ENCODE data around the gene NUBPL.
A peak's percentile ranks its signal among the peaks of the same experiment; 100 is the strongest.
"Not testable (repeated sequence)": the region's sequence is repeated elsewhere in the genome, so short reads cannot be mapped to it uniquely, and the experiment has no call there.

Gene NUBPL

DNA sequence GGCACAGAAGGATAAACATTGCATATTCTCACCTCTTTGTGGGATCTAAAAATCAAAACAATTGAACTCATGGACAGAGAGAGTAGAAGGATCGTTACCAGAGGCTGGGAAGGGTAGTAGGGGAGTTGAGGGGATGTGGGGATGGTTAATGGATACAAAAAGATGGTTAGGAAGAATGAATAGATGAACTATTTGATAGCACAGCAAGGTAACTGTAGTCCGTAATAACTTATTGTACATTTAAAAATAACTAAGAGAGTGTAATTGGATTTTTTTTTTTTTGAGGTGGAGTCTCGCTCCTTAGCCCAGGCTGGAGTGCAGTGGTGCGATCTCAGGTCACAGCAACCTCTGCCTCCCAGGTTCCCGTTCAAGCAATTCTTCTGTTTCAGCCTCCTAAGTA, 52.0 kb downstream of the NUBPL start:
- TF ChIP-seq, protein P1, sequence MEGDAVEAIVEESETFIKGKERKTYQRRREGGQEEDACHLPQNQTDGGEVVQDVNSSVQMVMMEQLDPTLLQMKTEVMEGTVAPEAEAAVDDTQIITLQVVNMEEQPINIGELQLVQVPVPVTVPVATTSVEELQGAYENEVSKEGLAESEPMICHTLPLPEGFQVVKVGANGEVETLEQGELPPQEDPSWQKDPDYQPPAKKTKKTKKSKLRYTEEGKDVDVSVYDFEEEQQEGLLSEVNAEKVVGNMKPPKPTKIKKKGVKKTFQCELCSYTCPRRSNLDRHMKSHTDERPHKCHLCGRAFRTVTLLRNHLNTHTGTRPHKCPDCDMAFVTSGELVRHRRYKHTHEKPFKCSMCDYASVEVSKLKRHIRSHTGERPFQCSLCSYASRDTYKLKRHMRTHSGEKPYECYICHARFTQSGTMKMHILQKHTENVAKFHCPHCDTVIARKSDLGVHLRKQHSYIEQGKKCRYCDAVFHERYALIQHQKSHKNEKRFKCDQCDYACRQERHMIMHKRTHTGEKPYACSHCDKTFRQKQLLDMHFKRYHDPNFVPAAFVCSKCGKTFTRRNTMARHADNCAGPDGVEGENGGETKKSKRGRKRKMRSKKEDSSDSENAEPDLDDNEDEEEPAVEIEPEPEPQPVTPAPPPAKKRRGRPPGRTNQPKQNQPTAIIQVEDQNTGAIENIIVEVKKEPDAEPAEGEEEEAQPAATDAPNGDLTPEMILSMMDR (IDR thresholded peaks at IDR 0.05; ENCODE audit: low read depth, low read length, missing control alignments) = no peak
- no peak overlapping the region for H3K4me3 ChIP-seq (ENCODE audit: low read depth, low read length)
- DNase-seq (ENCODE audit: low read depth) = no peak

- not testable (repeated sequence) for H3K4me3 ChIP-seq (ENCODE audit: low read depth, low read length)
These were observed 57.7 kb downstream of the NUBPL start for GRCh38 chr14:31618884-31619283.

DNA sequence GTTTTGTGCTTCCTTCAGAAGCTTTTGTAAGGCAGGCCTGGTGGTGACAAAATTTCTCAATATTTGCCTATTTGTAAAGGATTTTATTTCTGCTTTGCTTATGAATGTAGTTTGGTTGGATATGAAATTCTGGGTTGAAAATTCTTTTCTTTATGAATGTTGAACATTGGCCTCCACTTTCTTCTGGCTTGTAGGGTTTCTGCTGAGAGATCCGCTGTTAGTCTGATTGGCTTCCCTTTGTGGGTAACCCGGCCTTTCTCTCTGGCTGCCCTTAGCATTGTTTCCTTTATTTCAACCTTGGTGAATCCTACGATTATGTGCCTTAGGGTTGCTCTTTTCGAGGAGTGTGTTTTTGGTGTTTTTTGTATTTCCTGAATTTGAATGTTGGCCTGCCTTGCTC, 58.2 kb downstream of the NUBPL start:
- H3K4me3 ChIP-seq (ENCODE audit: low read depth, low read length) = no peak overlapping the region
- no peak for DNase-seq (ENCODE audit: low read depth)
- TF ChIP-seq, protein P1 (IDR thresholded peaks at IDR 0.05; ENCODE audit: low read depth, low read length, missing control alignments) = no peak

More at GRCh38 chr14:31618884-31619283, 57.7 kb downstream of the NUBPL start:
- DNase-seq (ENCODE audit: low read depth) = not testable (repeated sequence)

DNA sequence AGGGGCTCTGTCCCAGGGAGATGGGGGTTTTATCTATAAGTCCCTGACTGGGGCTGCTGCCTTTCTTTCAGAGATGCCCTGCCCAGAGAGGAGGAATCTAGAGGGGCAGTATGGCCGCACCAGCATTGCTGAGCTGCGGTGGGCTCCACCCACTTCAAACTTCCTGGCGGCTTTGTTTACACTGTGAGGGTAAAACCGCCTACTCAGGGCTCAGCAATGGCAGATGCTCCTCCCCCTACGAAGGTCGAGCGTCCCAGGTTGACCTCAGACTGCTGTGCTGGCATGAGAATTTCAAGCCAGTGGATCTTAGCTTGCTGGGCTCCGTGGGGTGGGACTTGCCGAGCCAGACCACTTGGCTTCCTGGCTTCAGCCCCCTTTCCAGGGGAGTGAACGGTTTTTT, 59.7 kb downstream of the NUBPL start:
- H3K4me3 ChIP-seq (ENCODE audit: low read depth, low read length); DNase-seq (ENCODE audit: low read depth): not testable (repeated sequence)

DNA sequence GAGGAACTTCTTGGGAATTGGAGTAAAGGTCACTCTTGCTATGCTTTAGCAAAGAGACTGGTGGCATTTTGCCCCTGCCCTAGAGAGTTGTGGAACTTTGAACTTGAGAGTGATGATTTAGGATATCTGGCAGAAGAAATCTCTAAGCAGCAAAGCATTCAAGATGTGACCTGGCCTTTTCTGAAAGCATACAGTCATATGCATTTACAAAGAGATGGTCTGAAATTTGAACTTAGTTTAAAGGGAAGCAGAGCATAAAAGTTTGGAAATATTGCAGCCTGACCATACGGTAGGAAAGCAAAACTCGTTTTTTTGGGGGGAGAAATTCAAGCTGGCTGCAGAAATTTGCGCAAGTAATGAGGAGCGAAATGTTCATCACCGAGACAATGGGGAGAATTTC, 60.9 kb downstream of the NUBPL start:
- TF ChIP-seq, protein P1 (IDR thresholded peaks at IDR 0.05; ENCODE audit: low read depth, low read length, missing control alignments) = no peak
- no peak overlapping the region for H3K4me3 ChIP-seq (ENCODE audit: low read depth, low read length)
- no peak for DNase-seq (ENCODE audit: low read depth)

DNA sequence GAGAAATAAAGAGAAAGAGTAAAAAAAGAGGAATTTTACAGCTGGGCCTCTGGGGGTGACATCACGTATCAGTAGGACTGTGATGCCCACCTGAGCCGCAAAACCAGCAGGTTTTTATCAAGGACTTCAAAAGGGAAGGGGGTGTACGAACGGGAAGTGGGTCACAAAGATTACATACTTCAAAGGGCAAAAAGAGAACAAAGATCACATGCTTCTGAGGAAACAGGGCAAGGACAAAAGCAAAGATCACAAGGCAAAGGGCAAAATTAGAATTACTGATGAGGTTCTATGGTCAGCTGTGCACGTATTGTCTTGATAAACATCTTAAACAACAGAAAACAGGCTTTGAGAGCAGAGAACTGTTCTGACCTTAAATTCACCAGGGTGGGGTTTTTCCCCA, 91.7 kb downstream of the NUBPL start:
- DNase-seq (ENCODE audit: low read depth); H3K4me3 ChIP-seq (ENCODE audit: low read depth, low read length): not testable (repeated sequence)

DNA sequence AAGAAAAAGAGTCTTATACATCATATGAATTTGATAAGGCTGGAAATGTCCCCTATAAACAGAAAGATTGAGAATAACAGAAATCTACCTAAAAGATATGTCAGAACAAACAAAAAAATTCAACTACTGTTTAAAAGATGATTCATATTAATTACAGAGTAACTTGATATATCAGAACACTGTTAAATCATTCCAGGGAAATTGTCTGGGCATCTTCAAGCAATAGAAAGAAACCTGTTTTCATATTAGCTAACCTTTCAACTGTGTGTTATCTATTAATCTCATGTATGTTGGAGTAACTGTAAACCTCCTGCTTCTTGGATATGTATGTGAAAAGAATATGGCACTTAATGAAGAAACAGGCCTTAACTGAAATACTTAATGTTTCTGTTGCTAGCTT, 96.7 kb downstream of the NUBPL start:
- TF ChIP-seq, protein P1 (IDR thresholded peaks at IDR 0.05; ENCODE audit: low read depth, low read length, missing control alignments) = no peak
- no peak for DNase-seq (ENCODE audit: low read depth)
- no peak overlapping the region for H3K4me3 ChIP-seq (ENCODE audit: low read depth, low read length)

DNA sequence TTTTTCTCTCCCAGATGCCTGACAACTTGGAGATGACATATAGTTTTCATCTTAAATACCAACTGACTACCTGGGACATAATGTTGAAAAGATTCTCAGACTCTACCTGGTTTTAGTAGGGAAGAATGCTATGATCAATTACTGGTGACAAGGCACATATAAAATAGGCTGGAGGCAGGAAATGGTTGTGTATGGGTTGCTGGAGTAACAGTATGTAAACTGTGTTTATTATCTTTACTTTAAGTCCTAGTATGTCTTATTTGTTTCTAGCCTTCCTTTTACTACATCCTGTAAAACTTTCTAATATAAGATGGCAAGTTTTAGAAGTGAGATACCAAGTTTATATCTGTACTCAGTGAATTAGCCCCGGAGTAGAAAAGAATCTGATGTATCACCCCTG, 98.1 kb downstream of the NUBPL start:
- TF ChIP-seq, protein P1 (IDR thresholded peaks at IDR 0.05; ENCODE audit: low read depth, low read length, missing control alignments) = no peak
- DNase-seq (ENCODE audit: low read depth) = no peak
- H3K4me3 ChIP-seq (ENCODE audit: low read depth, low read length) = no peak overlapping the region

GRCh38 chr14:31660191-31660590, 99.0 kb downstream of the NUBPL start:
- DNase-seq (ENCODE audit: low read depth) = peak; percentile 5
- TF ChIP-seq, protein P1 (IDR thresholded peaks at IDR 0.05; ENCODE audit: low read depth, low read length, missing control alignments) = no peak
- H3K4me3 ChIP-seq (ENCODE audit: low read depth, low read length) = no peak overlapping the region
